BJ (cell line): ENCODE data around the gene SPACA4. TPM values are rescaled to one million over a fixed set of nuclear protein-coding genes. Genes with fewer than 3 reads are reported as not detected.
A peak's percentile ranks its signal among the peaks of the same experiment; 100 is the strongest.

ENCODE experiments used
- CTCF ChIA-PET: fragments of 350-600 bp; formaldehyde crosslinking; extraction: SDS; loops from one replicate; lab custom pipeline; 2021; ENCODE audit warnings: antibody characterized with exemption, inconsistent platforms; lab: Yijun Ruan, JAX
- POLR2A ChIA-PET: fragments of 300-600 bp; sonication (Branson Sonifier 250); formaldehyde crosslinking; extraction: SDS; loops from one replicate; lab custom pipeline; 2021; ENCODE audit warnings: antibody characterized with exemption; lab: Charles Lee
- DNase-seq: peaks from one replicate; pipeline ENCODE4 v3.0.0-alpha.2; 2011; ENCODE audit warnings: low read depth
- H3K27me3 ChIP-seq: 2 replicates; pipeline ENCODE4 v1.6.0; 2011; ENCODE audit warnings: low read length; ENCODE audit not compliant: control insufficient read depth, insufficient read depth
- H3K36me3 ChIP-seq: 2 replicates; pipeline ENCODE4 v1.5.1; 2011; ENCODE audit warnings: low read length; ENCODE audit not compliant: control insufficient read depth, insufficient read depth
- H3K4me3 ChIP-seq: 2 replicates; pipeline ENCODE4 v1.5.1; 2011; ENCODE audit warnings: low read depth, mild to moderate bottlenecking, control low read depth, low read length
- polyA plus RNA-seq: library from polyadenylated mRNA; depleted of rRNA; stranded (reverse); fragments of >200 nt; gene quantifications from 2 replicates; pipeline ENCODE4 v1.2.3, GENCODE V29; 2011
- TF ChIP-seq, protein P1 (sequence below): IDR thresholded peaks from 2 replicates; pipeline ENCODE4 v1.5.1; 2011; ENCODE audit warnings: low read depth, mild to moderate bottlenecking, control low read depth, inconsistent platforms, low read length, moderate library complexity; ENCODE audit not compliant: insufficient read depth

The SPACA4 gene
- polyA plus RNA-seq, 1 experiment = not detected

DNA sequence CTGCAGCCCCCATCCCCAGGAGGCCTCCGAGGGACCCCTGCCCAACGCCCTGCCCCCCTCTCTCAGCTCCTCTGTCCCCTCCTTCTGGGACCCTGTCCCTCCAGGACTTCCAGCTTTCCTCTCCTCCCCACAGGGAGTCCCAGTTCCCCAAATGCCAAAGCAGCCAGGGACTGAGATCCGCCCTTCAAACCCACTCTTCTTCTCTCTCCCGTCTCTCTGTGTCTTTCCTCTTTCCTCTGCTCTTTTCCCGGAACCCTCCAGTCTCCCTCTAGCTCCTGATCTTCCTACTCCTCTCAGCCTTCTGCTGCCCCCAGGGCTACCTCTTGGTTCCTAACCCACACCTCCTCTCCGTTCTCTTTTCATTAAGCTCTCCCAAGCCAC is 39.1 kb downstream of the SPACA4 start:
- peak overlapping the region; percentile 47 for H3K4me3 ChIP-seq
- CTCF ChIA-PET = interaction anchor here (0.6 to 3.5 kb wide), 23 partner anchors 10 to 196 kb away, joined by 3 to 20 read pairs (median 4); partner anchors contain the start of genes RPL18 and SPHK2
- POLR2A ChIA-PET = interaction anchor here (0.7 kb wide), 1 partner anchor 348 kb away, joined by 3 read pairs; the partner anchor contains the start of gene RUVBL2
- no peaks in the 10 kb centered on the region for H3K36me3 ChIP-seq
- no peaks in the 10 kb centered on the region for H3K27me3 ChIP-seq
- TF ChIP-seq, protein P1, sequence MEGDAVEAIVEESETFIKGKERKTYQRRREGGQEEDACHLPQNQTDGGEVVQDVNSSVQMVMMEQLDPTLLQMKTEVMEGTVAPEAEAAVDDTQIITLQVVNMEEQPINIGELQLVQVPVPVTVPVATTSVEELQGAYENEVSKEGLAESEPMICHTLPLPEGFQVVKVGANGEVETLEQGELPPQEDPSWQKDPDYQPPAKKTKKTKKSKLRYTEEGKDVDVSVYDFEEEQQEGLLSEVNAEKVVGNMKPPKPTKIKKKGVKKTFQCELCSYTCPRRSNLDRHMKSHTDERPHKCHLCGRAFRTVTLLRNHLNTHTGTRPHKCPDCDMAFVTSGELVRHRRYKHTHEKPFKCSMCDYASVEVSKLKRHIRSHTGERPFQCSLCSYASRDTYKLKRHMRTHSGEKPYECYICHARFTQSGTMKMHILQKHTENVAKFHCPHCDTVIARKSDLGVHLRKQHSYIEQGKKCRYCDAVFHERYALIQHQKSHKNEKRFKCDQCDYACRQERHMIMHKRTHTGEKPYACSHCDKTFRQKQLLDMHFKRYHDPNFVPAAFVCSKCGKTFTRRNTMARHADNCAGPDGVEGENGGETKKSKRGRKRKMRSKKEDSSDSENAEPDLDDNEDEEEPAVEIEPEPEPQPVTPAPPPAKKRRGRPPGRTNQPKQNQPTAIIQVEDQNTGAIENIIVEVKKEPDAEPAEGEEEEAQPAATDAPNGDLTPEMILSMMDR = no peak
- no peak for DNase-seq

DNA sequence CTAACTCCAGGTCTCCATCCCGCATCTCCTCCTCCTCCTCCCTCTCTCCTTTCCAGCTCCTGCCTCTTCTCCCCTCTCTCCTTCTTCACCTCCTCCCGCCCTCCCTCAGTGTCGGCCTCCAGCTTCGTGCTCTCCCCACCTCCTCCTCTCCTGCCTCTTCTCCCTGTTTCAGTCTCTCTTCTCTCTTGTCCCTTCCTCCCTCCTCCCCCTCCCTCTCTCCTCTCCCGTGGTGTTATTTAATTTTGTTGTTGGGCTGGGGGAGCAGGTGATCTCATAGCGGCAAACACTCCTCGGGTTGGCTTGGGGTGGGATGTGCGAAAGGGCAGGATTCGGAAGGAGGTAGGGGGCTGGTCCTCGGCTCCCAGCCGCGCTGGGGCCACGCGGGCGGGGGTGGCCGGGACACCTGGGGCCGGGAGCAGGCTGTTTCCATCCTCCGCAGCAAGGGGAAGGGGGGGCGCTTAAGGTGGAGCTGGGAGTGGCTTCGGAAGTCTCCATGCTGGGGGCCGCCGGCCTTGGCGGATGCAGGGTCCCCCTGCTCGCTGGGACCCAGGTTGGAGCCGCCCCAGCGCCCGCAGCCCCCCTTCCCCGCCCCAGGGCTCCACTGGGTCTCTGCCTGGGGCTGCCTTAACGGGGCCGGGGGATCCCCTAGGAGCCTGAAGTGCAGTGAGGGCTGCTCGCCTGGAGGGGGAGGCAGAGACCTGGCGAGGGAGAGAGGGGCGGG is 39.6 kb downstream of the SPACA4 start, which contains the start of gene CA11:
CA11 (minus strand) TSS at position 187 of the 721 bp plus-strand sequence. CDS start 555 bp downstream, outside the sequence.
- ChIA-PET POLR2A (no interaction called here), CTCF (interaction anchor here (0.6 to 3.5 kb wide), 23 partner anchors 10 to 196 kb away, joined by 3 to 20 read pairs (median 4); partner anchors contain the start of genes RPL18 and SPHK2)
- no peak for DNase-seq
- Histone ChIP-seq H3K4me3 (peak within 1 kb of the TSS; percentile 47), H3K36me3 (no peaks in the 10 kb centered on the region), H3K27me3 (no peaks in the 10 kb centered on the region)
- TF ChIP-seq, protein P1 = peak; percentile 94

DNA sequence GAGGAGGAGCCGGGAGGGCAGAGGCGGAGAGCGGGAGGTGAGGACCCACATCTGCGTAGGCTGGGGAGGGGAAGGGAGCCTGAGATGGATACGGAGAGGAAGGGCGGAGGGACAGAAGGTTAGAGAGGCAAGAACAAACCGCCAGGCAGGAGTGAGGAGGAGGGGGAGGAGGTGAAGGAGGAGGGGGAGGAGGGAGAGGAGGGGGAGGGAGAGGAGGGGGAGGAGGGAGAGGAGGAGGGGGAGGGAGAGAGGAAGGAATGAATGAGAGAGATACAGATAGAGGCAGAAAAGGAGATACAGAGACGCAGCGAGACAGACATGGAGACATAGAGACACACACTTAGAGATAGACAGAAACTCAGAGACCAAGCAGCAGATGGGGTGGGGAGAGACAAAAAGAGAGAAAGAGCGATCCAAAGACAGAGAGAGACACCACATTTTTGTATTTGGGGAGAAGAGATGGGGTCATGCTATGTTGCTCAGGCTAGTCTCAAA is 40.2 kb downstream of the SPACA4 start:
- DNase-seq = no peak
- no peaks in the 10 kb centered on the region for H3K36me3 ChIP-seq
- no peaks in the 10 kb centered on the region for H3K27me3 ChIP-seq
- TF ChIP-seq, protein P1 = no peak
- POLR2A ChIA-PET = no interaction called here
- H3K4me3 ChIP-seq = peak overlapping the region; percentile 47
- CTCF ChIA-PET = interaction anchor here (0.9 to 3.5 kb wide), 8 partner anchors 20 to 195 kb away, joined by 3 to 20 read pairs (median 4); no protein-coding TSS in a partner anchor

DNA sequence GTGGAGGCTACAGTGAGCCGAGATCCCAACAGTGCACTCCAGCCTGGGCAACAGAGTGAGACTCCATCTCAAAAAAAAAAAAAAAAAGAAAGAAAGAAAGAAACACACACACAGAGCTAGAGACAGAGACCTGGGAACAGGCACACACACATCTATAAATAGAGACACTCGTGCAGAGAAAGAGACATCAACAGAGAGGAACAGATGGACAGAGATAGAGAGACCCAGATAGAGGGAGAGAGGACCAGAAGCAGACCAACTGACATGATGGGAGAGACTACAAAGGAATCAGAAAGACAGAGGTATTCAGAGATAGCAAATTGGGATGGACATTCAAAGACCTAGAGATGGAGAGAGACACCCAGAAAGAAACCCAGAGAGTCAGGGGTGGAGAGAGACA is 41.6 kb downstream of the SPACA4 start:
- TF ChIP-seq, protein P1 = no peak
- no peak for DNase-seq
- H3K4me3 ChIP-seq = no peak overlapping the region
- H3K27me3 ChIP-seq = 0 out of 2 replicates have a peak, but pooled peaks cover 2% of the 10 kb centered on the region
- ChIA-PET CTCF (interaction anchor here (0.7 kb wide), 1 partner anchor 194 kb away, joined by 3 read pairs; no protein-coding TSS in a partner anchor), POLR2A (no interaction called here)
- no peaks in the 10 kb centered on the region for H3K36me3 ChIP-seq
